GM21360 (cell line): Measurements from ENCODE around the gene SMOC2.

Source experiments
- ATAC-seq: cut with Tn5 transposase; IDR thresholded peaks from one replicate; pipeline ENCODE4 v1.9.1; 2021; ENCODE audit warnings: mild to moderate bottlenecking, moderate library complexity; ENCODE audit not compliant: unreplicated experiment

Gene SMOC2

GRCh38 chr6:168441434-168442391 lies 729 bp downstream of the SMOC2 start:
- ATAC-seq = no peak

GRCh38 chr6:168442646-168443045 lies 1.7 kb downstream of the SMOC2 start:
- no peak for ATAC-seq

GRCh38 chr6:168447282-168447681 lies 6.3 kb downstream of the SMOC2 start:
- ATAC-seq = no peak

GRCh38 chr6:168447700-168448099 lies 6.7 kb downstream of the SMOC2 start:
- ATAC-seq = no peak

GRCh38 chr6:168448243-168448855 lies 7.4 kb downstream of the SMOC2 start:
- no peak for ATAC-seq

- ATAC-seq = no peak
These were observed 9.9 kb downstream of the SMOC2 start for GRCh38 chr6:168450917-168451316.

GRCh38 chr6:168451805-168452517 lies 11.0 kb downstream of the SMOC2 start:
- no peak for ATAC-seq

- ATAC-seq = no peak
These were observed 11.8 kb downstream of the SMOC2 start for GRCh38 chr6:168452685-168453377.

- no peak for ATAC-seq
These were observed 15.0 kb downstream of the SMOC2 start for GRCh38 chr6:168455847-168456530.

GRCh38 chr6:168456907-168457652 lies 16.1 kb downstream of the SMOC2 start:
- no peak for ATAC-seq

GRCh38 chr6:168457653-168457934 lies 16.6 kb downstream of the SMOC2 start:
- no peak for ATAC-seq

GRCh38 chr6:168458101-168458500 lies 17.1 kb downstream of the SMOC2 start:
- no peak for ATAC-seq

GRCh38 chr6:168459572-168459971 lies 18.6 kb downstream of the SMOC2 start:
- ATAC-seq = no peak

GRCh38 chr6:168462289-168462853 lies 21.4 kb downstream of the SMOC2 start:
- ATAC-seq = no peak

- no peak for ATAC-seq
These were observed 23.6 kb downstream of the SMOC2 start for GRCh38 chr6:168464546-168464945.

GRCh38 chr6:168468045-168468444 lies 27.1 kb downstream of the SMOC2 start:
- no peak for ATAC-seq

- ATAC-seq = no peak
These were observed 28.5 kb downstream of the SMOC2 start for GRCh38 chr6:168469521-168469920.

GRCh38 chr6:168469926-168470325 lies 28.9 kb downstream of the SMOC2 start:
- ATAC-seq = no peak

GRCh38 chr6:168472363-168472762 lies 31.4 kb downstream of the SMOC2 start:
- no peak for ATAC-seq

GRCh38 chr6:168473197-168473596 lies 32.2 kb downstream of the SMOC2 start:
- ATAC-seq = no peak
